ENCODE results near the gene RGS8. TPM values are rescaled to one million over a fixed set of nuclear protein-coding genes. Genes with fewer than 3 reads are reported as not detected.

The RGS8 gene, protein sequence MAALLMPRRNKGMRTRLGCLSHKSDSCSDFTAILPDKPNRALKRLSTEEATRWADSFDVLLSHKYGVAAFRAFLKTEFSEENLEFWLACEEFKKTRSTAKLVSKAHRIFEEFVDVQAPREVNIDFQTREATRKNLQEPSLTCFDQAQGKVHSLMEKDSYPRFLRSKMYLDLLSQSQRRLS
- 20.5 and 25.5 TPM in 2 replicates for total RNA-seq (2014; rRNA removed; shearing (Covaris generic); ENCODE audit: low replicate concordance)

DNA sequence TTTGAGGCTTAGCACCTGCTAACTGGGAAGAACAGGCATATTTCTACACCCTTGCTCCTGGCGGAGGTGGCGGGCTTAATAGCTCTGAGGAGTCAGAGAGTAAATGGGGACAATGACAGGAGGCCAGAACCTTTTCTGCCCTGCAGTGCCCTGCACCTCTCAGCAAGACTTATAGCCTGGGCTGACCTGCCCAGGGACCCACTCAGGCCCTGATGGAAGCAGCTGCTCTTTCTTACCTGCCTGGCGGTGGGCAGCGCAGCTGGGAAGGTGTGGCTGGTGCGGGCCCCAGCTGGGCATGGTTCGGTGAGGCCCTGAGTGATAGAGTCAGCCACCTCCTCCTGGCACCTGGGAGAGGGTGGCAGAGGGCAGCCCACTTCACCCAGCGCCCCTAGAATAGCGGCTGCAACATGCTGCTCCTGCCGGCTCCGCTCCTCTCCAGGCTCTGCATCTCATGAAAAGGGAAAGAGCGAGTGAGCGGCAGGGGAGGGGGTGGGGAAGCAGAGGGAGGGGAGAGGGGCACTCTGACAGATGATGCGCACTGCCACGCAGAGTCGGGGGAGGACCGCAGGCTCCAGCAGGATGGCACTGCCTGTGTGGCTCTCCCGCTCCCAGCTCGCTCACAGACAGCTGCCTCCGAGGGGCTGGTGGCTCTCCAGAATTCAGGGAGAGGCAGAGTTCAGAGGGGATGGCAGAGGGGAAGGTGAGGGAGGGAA, at the start of gene RGS8:
Gene RGS8, minus strand, starts transcription at position 472 of the 713 bp plus-strand sequence. CDS start 14,938 bp downstream, outside the sequence.
- Histone ChIP-seq H3K9ac (ENCODE audit: low read length) (no peak within 1 kb of the TSS), H2AFZ (ENCODE audit: low read length) (no peak within 1 kb of the TSS), H3K4me1 (ENCODE audit: low read length) (peaks cover 28% of the 10 kb centered on the region)

DNA sequence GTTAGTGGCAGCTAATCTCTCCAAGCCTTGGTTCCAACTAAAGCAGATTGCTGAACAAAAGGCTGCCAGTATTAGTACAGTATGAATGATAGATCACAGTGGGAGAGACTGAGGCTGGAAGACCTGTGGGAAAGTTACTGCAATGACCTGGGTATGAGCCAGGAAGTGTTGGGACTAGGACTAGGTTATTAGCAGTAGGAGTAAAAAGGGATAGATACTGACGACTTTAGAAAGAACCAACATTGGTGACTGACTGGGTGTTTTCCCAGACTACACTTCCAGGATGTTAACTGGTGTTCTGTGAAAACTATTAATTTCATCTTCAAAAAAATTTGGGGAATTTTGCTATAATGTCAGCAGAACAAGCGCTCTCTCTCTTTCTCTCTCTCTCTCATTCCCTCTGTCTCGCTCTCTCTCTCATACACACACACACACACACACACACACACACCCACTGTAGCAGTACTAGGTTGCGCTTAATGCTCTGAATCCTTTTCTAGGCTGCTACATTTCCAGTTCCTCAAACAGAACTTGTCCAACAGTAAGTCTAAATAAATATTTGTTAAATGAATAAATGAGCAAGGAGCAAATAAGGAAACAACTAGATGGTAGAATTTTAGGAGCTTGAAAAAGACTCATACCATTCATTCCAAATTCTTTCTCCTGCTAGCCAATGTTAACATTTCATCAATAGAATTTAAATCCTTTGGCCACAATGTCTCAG, 47.6 kb upstream of the RGS8 start:
- Histone ChIP-seq H3K4me2 (ENCODE audit: low read depth, low read length, poor library complexity, severe bottlenecking) (no peak overlapping the region), H3K4me3 (ENCODE audit: low read length) (no peak overlapping the region), H3K9ac (ENCODE audit: low read length) (no peak overlapping the region), H3K27me3 (ENCODE audit: low read length) (no peaks in the 10 kb centered on the region), H4K20me1 (ENCODE audit: insufficient read depth, low read depth, low read length) (no peaks in the 10 kb centered on the region), H3K79me2 (ENCODE audit: low read length) (no peaks in the 10 kb centered on the region), H3K27ac (ENCODE audit: low read length) (no peak overlapping the region), H3K9me2 (replicated peaks; ENCODE audit: insufficient read depth, low read length) (no peaks in the 10 kb centered on the region), H3K9me3 (ENCODE audit: low read length) (no peaks in the 10 kb centered on the region), H3K36me3 (ENCODE audit: insufficient read depth, low read length) (no peaks in the 10 kb centered on the region), H2AFZ (ENCODE audit: low read length) (no peak overlapping the region), H3K4me1 (ENCODE audit: low read length) (peaks cover 8% of the 10 kb centered on the region)
- no peak for DNase-seq

More for the DNA sequence above, at the start of gene RGS8:
- H3K9me2 ChIP-seq (replicated peaks; ENCODE audit: insufficient read depth, low read length): no peaks in the 10 kb centered on the region
- H3K36me3 ChIP-seq (ENCODE audit: insufficient read depth, low read length): no peaks in the 10 kb centered on the region
- no peak within 1 kb of the TSS for H3K4me3 ChIP-seq (ENCODE audit: low read length)
- no peaks in the 10 kb centered on the region for H3K79me2 ChIP-seq (ENCODE audit: low read length)
- no peaks in the 10 kb centered on the region for H3K9me3 ChIP-seq (ENCODE audit: low read length)
- H3K27me3 ChIP-seq (ENCODE audit: low read length): no peaks in the 10 kb centered on the region
- no peak within 1 kb of the TSS for H3K4me2 ChIP-seq (ENCODE audit: low read depth, low read length, poor library complexity, severe bottlenecking)
- no peak for DNase-seq
- H3K27ac ChIP-seq (ENCODE audit: low read length): no peak within 1 kb of the TSS
- no peaks in the 10 kb centered on the region for H4K20me1 ChIP-seq (ENCODE audit: insufficient read depth, low read depth, low read length)

DNA sequence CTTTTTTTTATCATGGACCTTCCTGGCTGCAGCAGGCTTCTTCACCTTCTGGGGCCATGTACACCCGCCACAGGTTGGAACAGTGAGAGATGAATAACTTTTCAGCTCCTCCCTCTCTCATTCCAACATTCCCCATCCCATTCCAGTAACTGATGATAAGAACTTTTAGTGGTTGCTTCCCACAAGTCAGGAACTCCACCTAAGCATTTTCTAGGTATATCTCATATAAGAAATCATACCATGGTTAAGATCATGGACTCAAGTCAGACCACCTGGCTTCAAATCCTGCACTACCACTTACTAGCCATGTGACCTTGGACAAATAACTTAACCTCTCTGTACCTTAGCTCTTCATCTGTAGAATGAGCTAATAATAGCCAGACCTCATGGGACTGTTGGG, 42.5 kb upstream of the RGS8 start:
- H3K4me3 ChIP-seq (ENCODE audit: low read length): no peak overlapping the region
- H3K27ac ChIP-seq (ENCODE audit: low read length): no peak overlapping the region
- DNase-seq: no peak
- H4K20me1 ChIP-seq (ENCODE audit: insufficient read depth, low read depth, low read length): no peaks in the 10 kb centered on the region
- no peak overlapping the region for H3K9ac ChIP-seq (ENCODE audit: low read length)
- H3K9me2 ChIP-seq (replicated peaks; ENCODE audit: insufficient read depth, low read length): no peaks in the 10 kb centered on the region
- H3K27me3 ChIP-seq (ENCODE audit: low read length): no peaks in the 10 kb centered on the region
- no peak overlapping the region for H3K4me2 ChIP-seq (ENCODE audit: low read depth, low read length, poor library complexity, severe bottlenecking)
- H3K79me2 ChIP-seq (ENCODE audit: low read length): no peaks in the 10 kb centered on the region
- H2AFZ ChIP-seq (ENCODE audit: low read length): no peak overlapping the region
- peaks cover 8% of the 10 kb centered on the region for H3K4me1 ChIP-seq (ENCODE audit: low read length)
- H3K36me3 ChIP-seq (ENCODE audit: insufficient read depth, low read length): no peaks in the 10 kb centered on the region
- no peaks in the 10 kb centered on the region for H3K9me3 ChIP-seq (ENCODE audit: low read length)

DNA sequence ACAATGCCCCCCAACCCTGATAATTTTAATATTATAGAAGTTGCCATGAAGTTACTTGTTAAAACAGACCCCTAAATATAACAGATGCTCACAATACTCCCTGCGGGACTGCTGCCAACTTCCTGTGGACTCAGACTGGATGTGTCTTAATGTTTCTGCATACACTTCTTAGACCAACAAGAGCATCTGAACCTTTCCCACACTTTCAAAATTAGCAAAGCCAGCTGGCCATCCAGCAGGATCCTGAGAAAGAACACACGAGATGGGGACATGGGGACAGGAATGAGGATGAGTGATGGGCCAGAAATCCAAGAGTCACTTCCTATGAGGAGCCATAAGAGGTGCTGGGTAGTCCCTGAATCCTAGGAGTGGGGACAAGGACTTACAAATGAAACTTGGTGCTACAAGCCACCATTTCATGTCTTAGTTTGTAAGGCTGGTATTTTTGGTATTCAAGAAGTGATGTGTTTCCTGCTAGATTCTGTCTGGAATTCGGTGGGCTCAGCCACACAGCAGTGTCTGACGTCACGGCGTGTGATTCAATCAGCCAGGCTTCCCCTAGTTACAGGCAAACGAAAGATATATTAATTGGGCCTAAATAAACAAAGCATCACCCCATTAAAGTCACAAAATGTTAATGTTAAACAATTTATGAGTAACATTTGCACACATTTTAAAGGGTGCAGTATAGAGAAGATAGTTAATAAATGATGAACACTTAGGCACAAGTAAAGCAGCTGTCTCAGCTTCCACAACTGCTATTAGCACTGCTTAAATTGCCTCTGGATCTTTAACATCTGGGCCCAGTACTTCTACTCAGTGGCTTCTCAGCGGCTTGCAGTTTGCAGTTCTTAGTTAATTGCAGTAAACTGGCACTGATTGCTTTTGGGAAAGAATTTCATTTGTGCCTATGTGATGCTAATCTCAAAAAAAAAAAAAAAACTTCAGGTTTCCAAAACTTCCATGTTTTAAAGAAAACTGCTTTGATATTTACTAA, 41.2 kb upstream of the RGS8 start:
- Histone ChIP-seq H3K79me2 (ENCODE audit: low read length) (no peaks in the 10 kb centered on the region), H2AFZ (ENCODE audit: low read length) (no peak overlapping the region), H3K27me3 (ENCODE audit: low read length) (no peaks in the 10 kb centered on the region), H3K27ac (ENCODE audit: low read length) (no peak overlapping the region), H3K4me2 (ENCODE audit: low read depth, low read length, poor library complexity, severe bottlenecking) (no peak overlapping the region), H3K4me3 (ENCODE audit: low read length) (no peak overlapping the region), H3K4me1 (ENCODE audit: low read length) (peaks cover 8% of the 10 kb centered on the region), H3K9me3 (ENCODE audit: low read length) (no peaks in the 10 kb centered on the region), H4K20me1 (ENCODE audit: insufficient read depth, low read depth, low read length) (no peaks in the 10 kb centered on the region), H3K9me2 (replicated peaks; ENCODE audit: insufficient read depth, low read length) (no peaks in the 10 kb centered on the region), H3K9ac (ENCODE audit: low read length) (no peak overlapping the region), H3K36me3 (ENCODE audit: insufficient read depth, low read length) (no peaks in the 10 kb centered on the region)
- no peak for DNase-seq

DNA sequence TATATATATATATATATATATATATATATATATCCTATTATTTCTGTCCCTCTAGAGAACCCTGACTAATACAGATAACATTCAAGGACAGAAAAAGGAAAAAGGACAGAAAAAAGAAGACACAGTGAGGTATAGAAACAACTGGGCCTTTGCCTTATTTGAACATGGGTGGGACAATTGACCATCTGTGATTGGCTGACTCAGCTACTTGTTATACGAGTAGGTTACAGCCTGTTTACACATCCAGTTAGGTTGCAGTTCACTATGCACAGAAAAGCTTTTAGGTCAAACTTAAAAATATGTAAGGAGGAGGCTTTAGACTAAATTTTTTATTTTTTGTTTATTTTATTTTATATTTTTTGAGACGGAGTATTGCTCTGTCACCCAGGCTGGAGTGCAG, 39.8 kb upstream of the RGS8 start:
- no peaks in the 10 kb centered on the region for H4K20me1 ChIP-seq (ENCODE audit: insufficient read depth, low read depth, low read length)
- DNase-seq: no peak
- no peak overlapping the region for H3K9ac ChIP-seq (ENCODE audit: low read length)
- no peaks in the 10 kb centered on the region for H3K9me2 ChIP-seq (replicated peaks; ENCODE audit: insufficient read depth, low read length)
- H3K4me1 ChIP-seq (ENCODE audit: low read length): peaks cover under 1% of the 10 kb centered on the region; the same call in 1 of the 2 replicates
- no peak overlapping the region for H3K4me2 ChIP-seq (ENCODE audit: low read depth, low read length, poor library complexity, severe bottlenecking)
- H2AFZ ChIP-seq (ENCODE audit: low read length): no peak overlapping the region
- no peaks in the 10 kb centered on the region for H3K9me3 ChIP-seq (ENCODE audit: low read length)
- H3K4me3 ChIP-seq (ENCODE audit: low read length): no peak overlapping the region
- H3K27ac ChIP-seq (ENCODE audit: low read length): no peak overlapping the region
- no peaks in the 10 kb centered on the region for H3K27me3 ChIP-seq (ENCODE audit: low read length)
- H3K36me3 ChIP-seq (ENCODE audit: insufficient read depth, low read length): no peaks in the 10 kb centered on the region
- no peaks in the 10 kb centered on the region for H3K79me2 ChIP-seq (ENCODE audit: low read length)

DNA sequence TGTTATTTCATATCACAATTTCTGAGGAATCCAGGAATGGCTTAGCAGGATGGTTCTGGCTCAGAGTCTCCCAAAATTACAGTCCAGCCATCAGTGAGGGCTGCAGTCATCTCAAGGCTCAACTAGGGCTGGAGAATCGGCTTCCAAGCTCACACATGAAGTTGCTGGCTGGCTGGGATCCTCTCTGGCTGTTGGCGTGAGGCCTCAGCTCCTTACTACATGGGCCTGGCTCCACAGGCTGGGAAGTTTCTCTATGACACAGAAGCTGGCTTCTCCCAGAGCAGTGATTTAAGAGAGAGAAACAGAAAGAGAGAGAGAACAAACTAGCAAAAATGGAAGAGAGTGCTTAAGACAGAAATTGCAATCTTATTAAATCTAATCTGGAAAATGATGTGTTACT, 38.8 kb upstream of the RGS8 start:
- Histone ChIP-seq H3K79me2 (ENCODE audit: low read length) (no peaks in the 10 kb centered on the region), H3K4me2 (ENCODE audit: low read depth, low read length, poor library complexity, severe bottlenecking) (no peak overlapping the region), H2AFZ (ENCODE audit: low read length) (no peak overlapping the region), H3K4me1 (ENCODE audit: low read length) (no peaks in the 10 kb centered on the region), H3K9me2 (replicated peaks; ENCODE audit: insufficient read depth, low read length) (no peaks in the 10 kb centered on the region), H4K20me1 (ENCODE audit: insufficient read depth, low read depth, low read length) (no peaks in the 10 kb centered on the region), H3K27ac (ENCODE audit: low read length) (no peak overlapping the region), H3K9ac (ENCODE audit: low read length) (no peak overlapping the region), H3K36me3 (ENCODE audit: insufficient read depth, low read length) (no peaks in the 10 kb centered on the region), H3K4me3 (ENCODE audit: low read length) (no peak overlapping the region), H3K9me3 (ENCODE audit: low read length) (no peaks in the 10 kb centered on the region), H3K27me3 (ENCODE audit: low read length) (no peaks in the 10 kb centered on the region)
- DNase-seq: no peak

DNA sequence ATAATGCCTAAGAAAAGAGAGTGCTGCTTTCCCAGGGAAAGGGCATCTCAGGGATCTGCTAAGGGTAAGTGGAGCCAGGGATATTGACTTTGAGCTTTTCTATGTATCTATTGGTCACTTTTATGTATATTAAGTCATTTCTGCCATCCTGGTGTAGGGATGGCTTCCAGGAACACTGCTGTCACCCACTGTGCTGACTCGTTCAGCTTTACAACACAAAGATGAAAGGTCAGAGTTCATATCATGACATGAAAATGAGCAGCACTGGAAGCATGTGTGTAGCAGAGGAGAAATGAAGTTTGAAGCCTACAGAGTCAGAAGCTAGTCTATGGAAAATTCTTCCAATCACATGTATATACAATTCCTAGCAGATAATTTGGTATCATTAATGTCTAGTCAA, 37.1 kb upstream of the RGS8 start:
- H3K27ac ChIP-seq (ENCODE audit: low read length): no peak overlapping the region
- H4K20me1 ChIP-seq (ENCODE audit: insufficient read depth, low read depth, low read length): no peaks in the 10 kb centered on the region
- H3K36me3 ChIP-seq (ENCODE audit: insufficient read depth, low read length): no peaks in the 10 kb centered on the region
- no peak for DNase-seq
- no peak overlapping the region for H3K4me3 ChIP-seq (ENCODE audit: low read length)
- H3K9ac ChIP-seq (ENCODE audit: low read length): no peak overlapping the region
- no peaks in the 10 kb centered on the region for H3K9me2 ChIP-seq (replicated peaks; ENCODE audit: insufficient read depth, low read length)
- H3K4me2 ChIP-seq (ENCODE audit: low read depth, low read length, poor library complexity, severe bottlenecking): no peak overlapping the region
- no peaks in the 10 kb centered on the region for H3K79me2 ChIP-seq (ENCODE audit: low read length)
- H3K27me3 ChIP-seq (ENCODE audit: low read length): no peaks in the 10 kb centered on the region
- H2AFZ ChIP-seq (ENCODE audit: low read length): no peak overlapping the region
- H3K4me1 ChIP-seq (ENCODE audit: low read length): peaks cover 11% of the 10 kb centered on the region
- H3K9me3 ChIP-seq (ENCODE audit: low read length): no peaks in the 10 kb centered on the region

Data from Karpas-422 (cell line).